Activated CD8-positive, alpha-beta memory T cell treated with anti-CD3 and anti-CD28 coated beads for 24 hours (primary cell): ENCODE results near the gene RPS8.
"Not testable (repeated sequence)": the region's sequence is repeated elsewhere in the genome, so short reads cannot be mapped to it uniquely, and the experiment has no call there.

Experiments used
- DNase-seq: peaks from one replicate; pipeline ENCODE4 v3.0.0-alpha.2; 2020

RPS8 gene

DNA sequence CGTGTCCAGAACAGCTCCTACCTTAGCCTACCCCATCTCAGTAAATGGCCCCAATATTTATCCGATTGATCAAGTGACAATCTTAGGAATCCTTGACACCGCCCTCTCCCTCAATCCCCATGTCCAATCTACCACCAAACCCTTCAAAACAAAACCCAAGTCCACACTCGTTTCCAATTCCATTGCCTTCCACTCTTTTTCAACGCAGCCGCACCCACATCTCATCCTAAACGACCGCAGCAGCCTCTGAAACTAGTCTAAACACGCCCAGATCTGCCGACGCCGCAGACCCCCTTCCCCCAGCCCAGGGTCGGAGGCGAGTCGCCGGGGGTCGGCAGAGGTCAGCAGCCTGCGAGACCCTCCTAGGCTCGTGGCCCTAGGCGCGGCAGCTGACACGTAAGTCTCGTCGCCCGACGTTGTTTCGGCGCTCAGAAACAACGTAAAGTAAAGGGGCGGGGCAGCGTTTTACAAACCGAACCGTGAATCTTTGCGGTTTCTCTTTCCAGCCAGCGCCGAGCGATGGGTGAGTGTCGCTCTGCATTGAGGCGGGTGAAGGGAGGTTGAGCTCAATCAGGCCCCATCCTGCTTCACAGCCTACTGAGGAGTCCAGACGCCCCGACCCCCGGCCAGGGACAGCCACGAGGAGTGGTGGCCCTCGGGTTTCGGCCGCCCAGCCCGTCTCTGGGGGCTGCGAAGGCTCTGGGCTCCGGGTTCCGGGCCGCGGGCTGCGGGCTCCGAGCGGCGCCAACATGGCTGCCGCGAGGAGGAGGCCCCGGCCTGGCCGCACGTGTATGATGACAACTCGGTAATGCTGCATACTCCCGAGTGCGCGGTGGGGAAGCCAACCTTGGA, at the start of gene RPS8:
TSS of gene RPS8 (plus strand) at position 463 of the 852 bp plus-strand sequence. CDS start at position 520, 57 bp downstream.
- peak; percentile 96 for DNase-seq

DNA sequence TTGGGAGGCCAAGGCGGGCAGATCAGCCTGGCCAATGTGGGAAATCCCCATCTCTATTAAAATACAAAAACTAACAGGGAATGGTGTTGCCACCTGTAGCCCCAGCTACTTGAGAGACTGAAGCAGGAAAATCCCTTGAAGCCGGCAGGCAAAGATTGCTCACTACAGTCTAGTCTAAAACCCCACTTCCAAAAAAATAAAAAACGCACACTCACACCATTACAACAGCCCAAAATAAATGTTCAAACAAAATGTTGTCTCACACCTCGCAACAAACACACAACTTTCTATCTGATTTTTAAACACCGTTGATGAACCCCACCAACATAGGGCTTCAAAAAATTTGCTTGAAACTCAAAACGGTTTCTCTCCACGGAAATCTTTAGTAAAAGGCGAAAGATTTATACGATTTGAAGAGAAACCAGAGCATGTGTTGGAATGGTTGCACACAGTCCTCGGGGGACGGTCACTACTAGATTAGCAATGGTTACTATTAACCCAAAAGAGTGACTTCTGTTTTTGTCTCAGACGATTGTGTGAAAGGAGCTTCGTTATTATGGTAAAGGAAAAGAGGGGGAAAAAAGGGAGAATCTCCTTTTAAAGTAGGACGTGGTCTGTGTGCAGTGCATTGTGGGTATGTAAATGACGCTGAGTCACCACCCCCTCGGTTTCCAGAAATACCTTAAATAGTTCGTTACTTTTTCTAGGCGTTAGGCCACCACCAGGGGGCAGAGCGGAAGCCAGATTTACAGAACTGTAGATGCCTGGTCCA, 44.4 kb upstream of the RPS8 start, which contains the start of gene RNU5D-1:
TSS of gene RNU5D-1 (minus strand) at position 430 of the 772 bp plus-strand sequence.
- DNase-seq, result peak; percentile 96

DNA sequence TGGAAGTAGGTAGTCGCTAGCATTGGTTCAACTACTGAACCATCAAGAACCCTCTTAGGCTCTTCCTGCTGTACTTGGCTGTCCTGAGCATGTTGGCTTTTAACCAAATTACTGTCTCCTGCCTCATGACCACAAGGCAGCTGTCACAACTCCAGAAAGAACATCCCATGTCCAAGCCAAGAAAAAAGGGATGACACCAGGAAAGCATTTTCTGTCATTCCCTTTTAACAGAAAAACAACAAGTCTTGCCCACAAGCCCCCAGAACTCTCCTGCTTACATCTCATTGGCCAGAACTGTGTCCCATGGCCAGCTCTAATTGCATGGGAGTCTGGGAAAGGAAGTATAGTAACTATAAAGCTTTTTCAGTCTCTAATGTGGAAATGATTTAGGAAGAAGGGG, 42.0 kb upstream of the RPS8 start:
- no peak for DNase-seq

DNA sequence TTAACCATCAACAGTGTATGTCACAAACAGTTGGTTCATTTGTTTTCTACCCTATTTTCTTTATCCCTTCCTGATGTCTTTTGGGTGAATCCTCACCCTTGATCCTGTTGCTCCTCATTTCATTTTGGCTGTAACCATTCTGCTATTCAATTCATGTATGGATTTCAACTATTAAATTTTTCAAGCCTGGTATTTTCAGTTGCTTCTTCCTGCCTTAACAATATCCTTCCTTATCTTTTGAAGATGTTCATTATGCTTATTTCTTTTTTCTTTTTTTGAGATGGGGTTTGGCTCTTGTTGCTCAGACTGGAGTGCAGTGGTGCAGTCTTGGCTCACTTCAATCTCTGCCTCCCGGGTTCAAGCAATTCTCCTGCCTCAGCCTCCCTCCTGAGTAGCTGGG, 41.6 kb upstream of the RPS8 start:
- DNase-seq, result no peak

DNA sequence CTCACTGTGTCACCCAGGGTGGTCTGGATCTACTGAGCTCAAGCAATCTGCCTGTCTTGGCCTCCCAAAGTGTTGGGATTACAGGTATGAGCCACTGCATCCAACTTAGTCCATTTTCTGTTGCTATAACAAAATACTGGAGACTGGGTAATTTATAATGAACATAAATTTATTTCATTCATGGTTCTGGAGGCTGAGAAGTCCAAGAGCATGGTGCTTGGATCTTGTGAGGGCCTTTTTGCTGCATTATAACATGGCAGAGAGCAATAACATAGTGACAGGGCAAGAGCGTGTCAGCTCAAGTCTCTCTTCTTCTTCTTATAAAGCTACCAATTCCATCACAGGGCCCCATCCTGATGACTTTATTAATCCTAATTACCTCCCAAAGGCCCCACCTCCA, 39.3 kb upstream of the RPS8 start:
- no peak for DNase-seq

DNA sequence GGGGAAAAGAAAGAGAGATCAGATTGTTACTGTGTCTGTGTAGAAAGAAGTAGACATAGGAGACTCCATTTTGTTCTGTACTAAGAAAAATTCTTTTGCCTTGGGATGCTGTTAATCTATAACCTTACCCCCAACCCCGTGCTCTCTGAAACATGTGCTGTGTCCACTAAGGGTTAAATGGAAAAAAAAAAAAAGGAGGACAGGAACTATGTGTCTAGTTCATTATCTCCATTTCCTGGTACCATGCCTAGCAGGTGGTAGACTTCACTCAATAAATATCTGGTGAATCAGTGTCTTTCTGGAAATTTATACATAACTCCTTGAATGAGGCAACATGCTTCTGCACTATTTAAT, 36.4 kb upstream of the RPS8 start:
- not testable (repeated sequence) for DNase-seq

DNA sequence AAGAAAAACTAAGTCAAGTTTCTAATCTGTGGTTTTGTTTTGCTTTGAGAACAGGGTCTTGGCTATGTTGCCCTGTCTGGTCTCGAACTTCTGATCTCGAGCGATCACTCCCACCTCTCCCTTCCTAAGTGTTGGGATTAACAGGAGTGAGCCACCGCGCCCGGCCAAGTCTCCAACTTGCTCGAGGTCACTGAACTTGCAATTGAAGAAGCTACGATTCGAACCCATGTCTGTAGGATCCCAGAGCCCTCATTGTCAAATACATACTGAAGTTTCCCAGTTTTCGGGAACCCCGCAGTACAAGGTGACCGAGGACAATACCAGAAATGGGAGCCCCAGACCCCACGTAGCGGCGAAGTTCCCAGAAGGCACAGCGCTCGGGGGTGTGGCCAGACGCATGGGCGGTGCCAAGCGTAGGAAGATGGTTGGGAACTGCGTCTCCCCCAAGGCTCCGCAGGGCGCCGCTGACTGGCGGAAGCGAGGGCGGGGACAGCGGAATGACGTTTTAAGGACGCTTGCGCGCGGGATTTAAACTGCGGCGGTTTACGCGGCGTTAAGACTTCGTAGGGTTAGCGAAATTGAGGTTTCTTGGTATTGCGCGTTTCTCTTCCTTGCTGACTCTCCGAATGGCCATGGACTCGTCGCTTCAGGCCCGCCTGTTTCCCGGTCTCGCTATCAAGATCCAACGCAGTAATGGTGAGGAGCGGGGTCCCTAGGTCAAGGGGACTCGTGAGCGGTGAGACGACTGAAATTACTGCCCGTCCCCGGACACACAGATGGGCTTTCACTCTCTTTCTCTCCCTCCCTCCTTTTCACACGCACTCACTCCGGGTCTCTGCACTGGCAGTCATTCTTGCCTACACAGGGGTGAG, 35.8 kb upstream of the RPS8 start, which contains the start of gene KIF2C:
TSS of gene KIF2C (plus strand) at position 531 of the 872 bp plus-strand sequence. CDS start at position 627, 96 bp downstream.
- peak; percentile 98 for DNase-seq

- DNase-seq, result no peak
These were observed 35.1 kb upstream of the RPS8 start for GRCh38 chr1:44740179-44740617.

DNA sequence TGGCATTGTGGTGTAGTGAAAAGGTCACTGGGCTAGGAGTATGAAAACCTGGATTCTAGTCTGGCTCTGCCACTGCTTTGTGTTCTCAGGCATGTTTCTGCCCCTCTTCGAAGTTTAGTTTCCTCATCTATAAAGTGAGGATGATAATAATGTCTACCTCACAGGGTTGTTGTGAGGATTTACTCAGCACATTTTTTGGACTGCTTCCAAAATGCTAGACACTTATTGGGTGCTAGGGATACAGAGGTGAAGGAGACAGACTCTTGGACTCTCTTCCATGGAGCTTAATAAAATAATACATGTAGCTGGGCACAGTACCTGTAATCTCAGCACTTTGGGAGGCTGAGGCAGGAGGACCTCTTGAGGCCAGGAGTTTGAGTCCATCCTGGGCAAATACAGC, 32.1 kb upstream of the RPS8 start:
- DNase-seq, result no peak

GRCh38 chr1:44747878-44748277, 27.5 kb upstream of the RPS8 start:
- DNase-seq, result no peak

GRCh38 chr1:44757420-44757819, 17.9 kb upstream of the RPS8 start:
- DNase-seq, result no peak

- DNase-seq, result no peak
These were observed 16.3 kb upstream of the RPS8 start for GRCh38 chr1:44759077-44759476.

GRCh38 chr1:44760876-44761275, 14.5 kb upstream of the RPS8 start:
- no peak for DNase-seq

- DNase-seq, result not testable (repeated sequence)
These were observed 8.9 kb upstream of the RPS8 start for GRCh38 chr1:44766421-44766820.

DNA sequence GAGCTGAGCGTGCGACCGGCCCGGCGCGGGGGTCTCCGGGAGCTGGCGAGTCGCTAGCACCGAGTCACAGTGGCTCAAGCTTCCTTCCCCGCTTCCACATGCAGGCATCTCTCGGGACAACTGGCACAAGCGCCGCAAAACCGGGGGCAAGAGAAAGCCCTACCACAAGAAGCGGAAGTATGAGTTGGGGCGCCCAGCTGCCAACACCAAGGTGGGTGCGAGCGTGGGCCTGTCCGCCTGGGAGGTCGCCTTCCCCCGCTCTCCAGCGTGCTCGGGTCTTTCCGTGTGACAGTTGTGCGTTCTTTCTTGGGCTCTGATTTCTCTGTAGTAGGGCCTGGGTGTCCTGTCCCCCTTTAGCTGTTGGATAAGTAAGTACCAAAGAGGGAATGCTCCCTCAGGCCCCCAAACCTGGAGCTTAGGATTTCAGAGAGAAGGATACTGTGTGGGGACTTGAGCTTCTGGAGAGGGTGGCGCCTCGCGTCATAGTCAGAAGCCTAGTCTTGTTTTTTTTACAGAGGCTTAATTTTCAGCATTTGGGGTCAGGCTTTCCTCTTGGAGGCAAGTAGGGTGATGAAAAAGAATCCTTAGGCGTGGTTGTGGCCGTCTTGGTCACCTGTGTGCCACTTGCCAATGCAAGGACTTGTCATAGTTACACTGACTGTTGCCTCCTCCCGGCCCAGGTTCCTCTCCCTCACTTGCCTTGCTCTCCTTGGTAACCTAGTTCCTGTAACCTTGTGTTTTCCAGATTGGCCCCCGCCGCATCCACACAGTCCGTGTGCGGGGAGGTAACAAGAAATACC, 790 bp downstream of the RPS8 start:
- peak; percentile 79 for DNase-seq

DNA sequence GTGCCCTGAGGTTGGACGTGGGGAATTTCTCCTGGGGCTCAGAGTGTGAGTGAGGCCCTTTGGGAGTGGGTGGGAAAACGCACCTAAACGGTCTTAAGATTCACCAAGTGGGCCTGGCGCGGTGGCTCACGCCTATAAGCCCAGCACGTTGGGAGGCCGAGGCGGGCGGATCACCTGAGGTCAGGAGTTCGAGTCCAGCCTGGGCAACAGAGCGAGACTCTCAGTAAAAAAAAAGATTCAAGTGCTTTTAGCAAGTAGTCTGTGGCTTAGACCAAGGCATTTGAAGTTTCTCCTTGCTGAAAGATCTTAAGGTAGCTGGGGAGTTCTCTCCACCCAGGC, 1.4 kb downstream of the RPS8 start:
- no peak for DNase-seq

- no peak for DNase-seq
These were observed 2.2 kb downstream of the RPS8 start for GRCh38 chr1:44777547-44777946.

DNA sequence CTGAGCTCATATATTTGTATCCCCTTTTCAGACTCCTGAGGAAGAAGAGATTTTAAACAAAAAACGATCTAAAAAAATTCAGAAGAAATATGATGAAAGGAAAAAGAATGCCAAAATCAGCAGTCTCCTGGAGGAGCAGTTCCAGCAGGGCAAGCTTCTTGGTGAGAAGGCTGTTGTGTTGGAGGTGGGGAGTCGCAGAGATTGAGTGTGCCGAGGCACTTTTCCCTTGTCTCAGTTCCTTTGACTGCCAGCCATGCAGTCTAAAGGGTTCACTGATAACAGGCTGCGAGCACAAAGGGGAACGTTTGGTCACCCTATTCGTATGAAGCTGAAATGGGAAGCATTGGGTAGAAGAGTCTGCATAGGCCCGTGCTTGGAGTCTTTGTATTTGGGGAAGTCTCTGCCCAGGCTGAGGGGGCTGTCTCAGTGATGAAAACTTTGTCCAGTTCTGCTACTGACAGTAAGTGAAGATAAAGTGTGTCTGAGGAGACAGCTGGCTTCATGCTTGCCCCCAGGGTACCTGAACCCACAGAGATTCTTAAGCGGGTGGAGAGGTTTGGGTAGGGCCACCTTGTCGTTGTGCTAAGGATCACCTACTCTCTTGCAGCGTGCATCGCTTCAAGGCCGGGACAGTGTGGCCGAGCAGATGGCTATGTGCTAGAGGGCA, 2.8 kb downstream of the RPS8 start:
- no peak for DNase-seq

DNA sequence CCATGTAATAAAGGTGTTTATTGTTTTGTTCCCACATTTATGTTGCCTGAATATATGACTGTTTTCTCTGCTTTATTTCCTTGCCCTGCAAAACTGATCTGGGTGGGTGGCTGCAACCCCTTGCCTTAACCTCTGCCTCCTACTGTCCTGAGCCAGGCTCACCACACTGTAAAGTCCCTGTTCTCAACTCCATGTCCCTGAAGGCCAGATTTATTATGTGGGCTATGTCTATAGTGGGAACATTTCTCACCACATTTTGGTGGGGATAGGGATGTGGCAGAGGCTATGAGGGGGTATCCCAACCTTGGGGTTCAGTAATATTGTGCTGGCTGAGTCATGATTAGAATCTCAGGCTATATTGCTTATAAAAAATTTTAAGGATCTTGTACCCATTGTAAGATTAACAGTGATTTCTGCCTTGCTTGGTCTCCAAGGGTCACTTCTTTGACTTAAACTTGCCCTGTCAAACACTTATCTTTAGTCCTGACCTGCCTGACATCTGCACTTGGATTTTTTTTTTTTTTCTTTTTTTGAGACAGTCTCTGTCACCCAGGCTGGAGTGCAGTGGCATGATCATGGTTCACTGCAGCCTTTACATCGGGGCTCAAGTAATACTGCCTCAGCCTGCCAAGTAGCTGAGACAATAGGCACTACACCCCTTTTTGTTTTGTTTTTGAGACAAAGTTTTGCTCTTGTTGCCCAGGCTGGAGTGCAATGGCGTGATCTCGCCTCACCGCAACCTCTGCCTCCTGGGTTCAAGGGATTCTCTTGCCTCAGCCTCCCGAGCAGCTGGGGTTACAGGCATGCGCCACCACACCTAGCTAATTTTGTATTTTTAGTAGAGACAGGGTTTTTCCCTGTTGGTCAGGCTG, 3.6 kb downstream of the RPS8 start:
- no peak for DNase-seq

DNA sequence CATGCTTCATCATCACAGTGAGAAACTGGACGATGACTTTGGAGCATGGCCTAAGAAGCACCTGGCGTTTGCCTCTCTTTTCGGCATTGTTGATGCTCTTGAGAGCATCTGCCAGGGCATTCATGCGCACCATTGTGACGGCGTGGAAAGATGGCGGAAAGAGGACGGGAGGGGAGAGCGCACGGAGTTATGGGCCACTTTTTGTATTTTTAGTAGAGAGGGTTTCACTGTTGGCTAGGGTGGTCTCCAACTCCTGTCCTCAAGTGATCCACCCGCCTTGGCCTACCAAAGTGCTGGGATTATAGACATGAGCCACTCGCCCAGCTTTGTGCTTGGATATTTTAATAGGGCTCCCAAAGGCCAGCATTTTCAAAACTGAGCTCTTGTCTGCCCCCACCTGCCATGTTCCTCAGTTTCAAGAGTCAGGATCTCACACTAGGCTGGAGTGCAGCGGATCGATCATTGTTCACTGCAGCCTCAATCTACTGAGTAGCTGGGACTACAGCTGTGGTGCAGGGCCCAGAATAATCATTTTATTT, 5.3 kb downstream of the RPS8 start:
- no peak for DNase-seq
